ENCODE data around the gene CAPZA3.

- no peak for TF ChIP-seq CTCF (IDR thresholded peaks at IDR 0.05)
- TF ChIP-seq POLR2AphosphoS5 (IDR thresholded peaks at IDR 0.05), result no peak
Observed at GRCh38 chr12:18751866-18752265, 13.9 kb downstream of the CAPZA3 start.
